ENCODE data around the gene KIF25. TPM values are rescaled to one million over a fixed set of nuclear protein-coding genes. Genes with fewer than 3 reads are reported as not detected.
"Not testable (repeated sequence)": the region's sequence is repeated elsewhere in the genome, so short reads cannot be mapped to it uniquely, and the experiment has no call there.

KIF25 gene
- total RNA-seq, 1 donor from 2014 or later = 0.41 TPM

- DNase-seq (ENCODE audit: low spot score in 2 of 2) (no peak), FAIRE-seq (no peak)
These were observed 64.1 kb downstream of the KIF25 start for GRCh38 chr6:168061269-168062210.

GRCh38 chr6:168062346-168063289 is 65.1 kb downstream of the KIF25 start:
- no peak for DNase-seq (ENCODE audit: low spot score in 2 of 2)
- FAIRE-seq = no peak

DNA sequence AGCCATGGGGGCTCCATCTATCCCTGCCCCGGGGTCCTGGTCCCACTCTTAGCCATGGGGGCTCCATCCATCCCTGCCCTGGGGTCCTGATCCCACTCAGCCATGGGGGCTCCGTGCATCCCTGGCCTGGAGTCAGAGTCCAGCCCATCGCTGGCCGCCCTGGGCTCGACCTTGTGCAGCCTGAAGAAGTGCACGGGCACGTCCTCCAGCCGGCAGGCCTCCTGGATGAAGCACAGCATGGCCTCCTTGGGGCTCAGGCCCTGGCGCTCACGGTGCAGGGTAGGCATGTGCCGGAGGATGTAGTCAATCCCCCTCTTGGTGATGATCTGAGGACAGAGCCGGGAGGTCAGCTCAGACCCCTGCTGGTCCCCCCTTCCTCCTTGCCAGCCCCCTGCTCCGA is 66.0 kb downstream of the KIF25 start:
- DNase-seq (ENCODE audit: low spot score in 2 of 2) = no peak
- no peak for FAIRE-seq

- no peak for FAIRE-seq
- no peak for DNase-seq (ENCODE audit: low spot score in 2 of 2)
These were observed 66.8 kb downstream of the KIF25 start for GRCh38 chr6:168064226-168064807.

GRCh38 chr6:168067081-168067759 is 69.7 kb downstream of the KIF25 start:
- DNase-seq (ENCODE audit: low spot score in 2 of 2) (no peak), FAIRE-seq (no peak)

- FAIRE-seq (no peak), DNase-seq (ENCODE audit: low spot score in 2 of 2) (no peak)
These were observed 73.3 kb downstream of the KIF25 start for GRCh38 chr6:168070804-168071203.

DNA sequence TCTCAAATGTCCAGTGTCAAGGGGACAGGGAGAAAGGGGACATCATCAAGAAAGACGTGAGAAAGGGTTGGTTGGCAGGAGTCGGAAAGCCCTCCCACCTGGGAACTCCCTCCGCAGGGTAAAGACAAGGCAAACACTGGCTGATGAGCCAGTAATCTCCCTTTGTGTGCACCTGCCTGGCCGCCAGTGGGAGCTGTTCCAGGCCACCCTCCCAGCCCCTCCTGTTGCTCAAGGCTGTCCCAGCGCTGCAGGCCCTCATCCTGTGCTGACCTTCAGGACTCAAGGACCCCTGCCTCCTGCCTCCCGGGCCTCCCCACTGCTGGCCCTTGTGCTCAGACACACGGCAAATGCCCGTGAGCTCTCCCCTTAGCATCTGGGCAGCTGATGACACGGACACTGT is 74.1 kb downstream of the KIF25 start:
- FAIRE-seq (no peak), DNase-seq (ENCODE audit: low spot score in 2 of 2) (no peak)

GRCh38 chr6:168072261-168072660 is 74.8 kb downstream of the KIF25 start:
- FAIRE-seq (no peak), DNase-seq (ENCODE audit: low spot score in 2 of 2) (no peak)

DNA sequence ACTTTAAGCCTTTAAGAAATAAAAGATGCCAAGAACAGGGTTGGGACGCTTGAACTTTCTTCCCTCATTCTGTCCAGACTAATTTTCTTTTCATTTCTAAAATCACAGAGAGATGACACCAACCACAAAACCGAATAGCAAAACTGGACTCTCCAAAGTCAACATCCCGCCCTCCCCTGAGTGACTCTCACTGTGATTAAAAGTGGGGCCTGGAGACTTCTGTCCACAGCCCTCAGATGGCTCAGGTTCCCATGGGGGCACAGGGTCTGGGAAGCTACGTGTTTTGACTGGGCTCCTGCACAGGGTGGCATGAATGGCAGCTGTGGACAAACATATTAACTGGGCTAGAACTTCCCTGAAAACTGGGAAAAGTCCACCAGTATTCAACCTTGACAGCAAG is 75.3 kb downstream of the KIF25 start:
- DNase-seq (ENCODE audit: low spot score in 2 of 2) = no peak
- no peak for FAIRE-seq

- DNase-seq (ENCODE audit: low spot score in 2 of 2) (no peak), FAIRE-seq (no peak)
These were observed 76.7 kb downstream of the KIF25 start for GRCh38 chr6:168073937-168074730.

GRCh38 chr6:168075216-168075615 is 77.7 kb downstream of the KIF25 start:
- no peak for DNase-seq (ENCODE audit: low spot score in 2 of 2)
- FAIRE-seq = no peak

DNA sequence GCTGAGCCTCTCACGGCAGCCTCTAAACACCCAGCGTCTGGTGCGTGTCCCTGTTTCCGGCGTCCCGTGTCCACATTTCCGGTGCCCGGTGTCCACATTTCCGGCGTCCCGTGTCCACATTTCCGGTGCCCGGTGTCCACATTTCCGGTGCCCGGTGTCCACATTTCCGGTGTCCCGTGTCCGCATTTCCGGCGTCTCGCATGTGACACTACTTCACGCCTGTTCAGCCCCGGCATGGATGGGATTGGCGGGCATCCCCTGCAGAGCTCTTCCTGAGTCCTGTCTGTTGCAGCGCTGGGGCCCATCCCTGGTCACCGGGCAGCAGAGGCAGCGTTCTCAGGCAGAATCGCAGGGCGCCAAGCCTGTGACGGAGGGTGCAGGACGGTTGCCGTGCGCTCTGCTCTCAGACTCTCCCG is 78.3 kb downstream of the KIF25 start:
- DNase-seq (ENCODE audit: low spot score in 2 of 2) (no peak), FAIRE-seq (no peak)

- not testable (repeated sequence) for DNase-seq (ENCODE audit: low spot score in 2 of 2); FAIRE-seq
These were observed 79.9 kb downstream of the KIF25 start for GRCh38 chr6:168077401-168077800.

DNA sequence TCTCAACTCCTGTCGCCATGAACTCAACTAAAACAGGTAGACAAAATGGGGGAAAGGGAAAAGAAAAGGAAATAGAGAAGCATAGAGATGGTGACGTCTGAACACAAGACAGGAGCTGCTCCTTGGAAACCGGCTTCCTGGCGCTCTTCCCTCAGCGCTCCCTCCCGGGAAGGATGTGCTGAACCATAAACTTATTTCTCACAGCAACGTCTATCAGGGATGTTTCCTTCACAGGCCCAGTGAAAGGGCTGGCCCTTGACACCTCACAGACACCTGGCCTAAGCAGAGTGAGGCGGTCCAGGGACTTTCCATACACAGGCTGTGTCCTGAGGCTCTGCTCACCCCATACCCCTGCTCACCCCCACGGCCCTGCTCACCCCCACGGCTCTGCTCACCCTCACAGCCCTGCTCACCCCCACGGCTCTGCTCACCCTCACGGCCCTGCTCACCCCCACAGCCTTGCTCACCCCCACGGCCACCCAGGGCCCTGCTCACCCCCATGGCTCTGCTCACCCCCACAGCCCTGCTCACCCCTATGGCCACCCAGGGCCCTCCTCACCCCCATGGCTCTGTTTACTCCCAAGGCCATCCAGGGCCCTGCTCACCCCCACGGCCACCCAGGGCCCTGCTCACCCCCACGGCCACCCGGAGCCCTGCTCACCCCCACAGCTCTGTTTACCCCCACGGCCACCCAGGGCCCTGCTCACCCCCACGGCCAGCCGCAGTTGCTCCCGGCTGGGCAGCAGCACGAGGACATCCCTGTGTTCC is 80.9 kb downstream of the KIF25 start:
- FAIRE-seq (no peak), DNase-seq (ENCODE audit: low spot score in 2 of 2) (no peak)

DNA sequence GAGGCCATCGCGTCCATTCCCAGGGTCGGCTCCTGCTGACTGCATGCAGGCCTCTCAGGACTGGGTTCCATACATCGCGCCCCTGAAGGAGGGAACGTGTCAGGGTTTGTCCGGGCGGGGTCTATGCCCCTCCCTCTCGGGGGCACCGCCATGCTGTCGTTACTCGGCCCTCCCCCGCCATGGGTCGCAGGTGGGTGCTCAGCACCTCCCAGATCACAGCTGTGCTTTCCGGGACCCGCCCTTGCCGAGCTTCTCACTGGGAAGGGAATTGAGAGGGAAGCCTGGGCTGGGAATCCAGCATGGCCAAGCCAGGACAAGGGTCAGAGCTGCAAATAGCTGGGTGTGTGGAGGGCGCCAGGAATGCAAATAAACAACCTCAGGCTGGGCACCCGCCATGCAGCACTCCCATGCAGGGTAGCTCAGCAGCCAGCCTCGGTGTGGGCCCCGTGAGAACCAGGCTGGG is 81.5 kb downstream of the KIF25 start, which contains the start of gene FRMD1:
Gene FRMD1, minus strand, starts transcription at position 270 of the 463 bp plus-strand sequence. Its CDS starts 118 bp downstream, at position 152.
- FAIRE-seq = no peak
- DNase-seq (ENCODE audit: low spot score in 2 of 2) = no peak

GRCh38 chr6:168080393-168081077 is 83.1 kb downstream of the KIF25 start:
- no peak for DNase-seq (ENCODE audit: low spot score in 2 of 2)
- no peak for FAIRE-seq

DNA sequence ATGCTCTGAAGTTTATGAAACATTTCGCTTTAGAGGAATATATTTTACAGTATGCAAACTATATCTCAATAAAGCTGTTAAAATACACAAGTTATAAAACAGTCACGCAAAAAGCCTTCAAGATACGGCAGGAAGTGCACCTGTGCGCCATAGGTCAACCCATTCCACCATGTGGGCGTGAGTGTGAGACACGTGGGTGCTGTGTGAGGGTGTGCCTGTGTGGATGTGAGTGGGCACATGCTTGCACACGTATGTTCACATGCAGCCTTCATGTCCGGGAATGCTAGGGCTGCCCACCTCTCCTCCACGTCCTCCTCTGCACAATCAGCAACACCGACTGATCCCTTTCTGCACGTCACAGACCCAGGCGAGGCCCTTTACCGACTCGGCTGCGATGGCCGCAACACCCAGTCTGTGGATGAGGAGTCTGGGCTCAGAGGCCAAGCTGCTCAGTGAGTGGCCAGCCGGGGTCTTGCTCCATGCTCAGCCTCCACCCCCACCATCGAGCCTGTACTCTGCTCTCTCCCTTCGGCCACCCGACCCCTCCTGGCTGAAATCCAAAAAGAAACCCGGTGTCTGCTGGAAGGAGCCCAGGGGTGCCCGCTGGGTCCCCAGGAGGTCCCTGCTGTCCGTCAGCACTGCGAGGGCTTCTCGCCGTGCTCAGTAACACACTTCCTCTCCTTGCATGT is 84.5 kb downstream of the KIF25 start:
- DNase-seq (ENCODE audit: low spot score in 2 of 2) (no peak), FAIRE-seq (no peak)

All from frontal cortex (tissue), 4 donors.